Right renal cortex interstitium (tissue), 3 donors: ENCODE results near the gene SYDE2. TPM values are rescaled to one million over a fixed set of nuclear protein-coding genes. Genes with fewer than 3 reads are reported as not detected.
A peak's percentile ranks its signal among the peaks of the same experiment; 100 is the strongest.
"Not testable (repeated sequence)": the region's sequence is repeated elsewhere in the genome, so short reads cannot be mapped to it uniquely, and the experiment has no call there.

ENCODE experiments used
- DNase-seq, 3 donors: peaks; one replicate each; pipeline ENCODE4 v3.0.0-alpha.2; 2013; ENCODE audit warnings: low read depth in 3 of 3, low spot score in 2 of 3
- polyA plus RNA-seq, 3 donors: library from polyadenylated mRNA; unstranded; fragments of 120-200 nt; gene quantifications; one replicate each; pipeline ENCODE4 v1.2.1, GENCODE V29; 2013; ENCODE audit not compliant: insufficient read length in 3 of 3

Gene SYDE2
- polyA plus RNA-seq, 3 donors, result 9.2 to 9.7 (median 9.6) TPM

- no peak for DNase-seq
Measured at GRCh38 chr1:85172684-85173337, 28.0 kb downstream of the SYDE2 start.

- no peak for DNase-seq
Measured at GRCh38 chr1:85171721-85172120, 29.1 kb downstream of the SYDE2 start.

- no peak for DNase-seq
Measured at GRCh38 chr1:85168884-85169283, 31.9 kb downstream of the SYDE2 start.

- DNase-seq, result no peak
Measured at GRCh38 chr1:85166351-85166750, 34.5 kb downstream of the SYDE2 start.

- DNase-seq, result no peak
Measured at GRCh38 chr1:85158910-85159309, 41.9 kb downstream of the SYDE2 start.

GRCh38 chr1:85157436-85157835 lies 43.4 kb downstream of the SYDE2 start:
- DNase-seq, result no peak

- DNase-seq, result no peak
Measured at GRCh38 chr1:85153149-85153891, 47.5 kb downstream of the SYDE2 start.

GRCh38 chr1:85151446-85151845 lies 49.4 kb downstream of the SYDE2 start:
- DNase-seq, result no peak

- no peak for DNase-seq
Measured at GRCh38 chr1:85149805-85150204, 51.0 kb downstream of the SYDE2 start.

GRCh38 chr1:85148524-85149250 lies 52.1 kb downstream of the SYDE2 start:
- DNase-seq, result no peak

- no peak for DNase-seq
Measured at GRCh38 chr1:85146972-85147359, 53.9 kb downstream of the SYDE2 start.

- not testable (repeated sequence) for DNase-seq
Measured at GRCh38 chr1:85146298-85146971, 54.4 kb downstream of the SYDE2 start.

- DNase-seq, result no peak
Measured at GRCh38 chr1:85144351-85144750, 56.5 kb downstream of the SYDE2 start.

- no peak for DNase-seq
Measured at GRCh38 chr1:85142753-85143152, 58.1 kb downstream of the SYDE2 start.

GRCh38 chr1:85138439-85138838 lies 62.4 kb downstream of the SYDE2 start:
- not testable (repeated sequence) for DNase-seq

GRCh38 chr1:85137660-85138059 lies 63.2 kb downstream of the SYDE2 start:
- DNase-seq, result peak; percentile 43 to 56 (median 49)

- DNase-seq, result no peak
Measured at GRCh38 chr1:85135392-85135798, 65.4 kb downstream of the SYDE2 start.

- no peak for DNase-seq
Measured at GRCh38 chr1:85134583-85135391, 66.0 kb downstream of the SYDE2 start.

GRCh38 chr1:85133565-85134159 lies 67.2 kb downstream of the SYDE2 start:
- DNase-seq, result no peak
